ENCODE data around the gene OCEL1.
"Not testable (repeated sequence)": the region's sequence is repeated elsewhere in the genome, so short reads cannot be mapped to it uniquely, and the experiment has no call there.

The OCEL1 gene

GRCh38 chr19:17185590-17185989 lies 40.4 kb upstream of the OCEL1 start:
- no peak for TF ChIP-seq CTCF (IDR thresholded peaks at IDR 0.05; ENCODE audit: low read depth, low read length)
- no peak for DNase-seq (ENCODE audit: low read depth in 2 of 2)
- no peak overlapping the region for H3K4me3 ChIP-seq (replicated peaks in 1 of 2; ENCODE audit: low read depth in 2 of 2, low read length in 2 of 2)

GRCh38 chr19:17191736-17192135 lies 34.3 kb upstream of the OCEL1 start:
- not testable (repeated sequence) for H3K4me3 ChIP-seq (replicated peaks in 1 of 2; ENCODE audit: low read depth in 2 of 2, low read length in 2 of 2); DNase-seq (ENCODE audit: low read depth in 2 of 2)

- H3K4me3 ChIP-seq (replicated peaks in 1 of 2; ENCODE audit: low read depth in 2 of 2, low read length in 2 of 2), result no peak overlapping the region
- no peak for TF ChIP-seq CTCF (IDR thresholded peaks at IDR 0.05; ENCODE audit: low read depth, low read length)
- DNase-seq (ENCODE audit: low read depth in 2 of 2), result no peak
Observed at GRCh38 chr19:17192751-17193150, 33.3 kb upstream of the OCEL1 start.

GRCh38 chr19:17194608-17195007 lies 31.4 kb upstream of the OCEL1 start:
- no peak for TF ChIP-seq CTCF (IDR thresholded peaks at IDR 0.05; ENCODE audit: low read depth, low read length)
- no peak overlapping the region for H3K4me3 ChIP-seq (replicated peaks in 1 of 2; ENCODE audit: low read depth in 2 of 2, low read length in 2 of 2)
- DNase-seq (ENCODE audit: low read depth in 2 of 2), result no peak

- H3K4me3 ChIP-seq (replicated peaks in 1 of 2; ENCODE audit: low read depth in 2 of 2, low read length in 2 of 2), result no peak overlapping the region
- no peak for TF ChIP-seq CTCF (IDR thresholded peaks at IDR 0.05; ENCODE audit: low read depth, low read length)
- no peak for DNase-seq (ENCODE audit: low read depth in 2 of 2)
Observed at GRCh38 chr19:17195106-17195505, 30.9 kb upstream of the OCEL1 start.

- no peak for TF ChIP-seq CTCF (IDR thresholded peaks at IDR 0.05; ENCODE audit: low read depth, low read length)
- no peak overlapping the region for H3K4me3 ChIP-seq (replicated peaks in 1 of 2; ENCODE audit: low read depth in 2 of 2, low read length in 2 of 2)
- DNase-seq (ENCODE audit: low read depth in 2 of 2), result no peak
Observed at GRCh38 chr19:17196610-17197009, 29.4 kb upstream of the OCEL1 start.

GRCh38 chr19:17197666-17198065 lies 28.4 kb upstream of the OCEL1 start:
- DNase-seq (ENCODE audit: low read depth in 2 of 2), result no peak
- no peak for TF ChIP-seq CTCF (IDR thresholded peaks at IDR 0.05; ENCODE audit: low read depth, low read length)
- H3K4me3 ChIP-seq (replicated peaks in 1 of 2; ENCODE audit: low read depth in 2 of 2, low read length in 2 of 2), result no peak overlapping the region
